ENCODE results near the gene CATSPER4.

Gene CATSPER4

DNA sequence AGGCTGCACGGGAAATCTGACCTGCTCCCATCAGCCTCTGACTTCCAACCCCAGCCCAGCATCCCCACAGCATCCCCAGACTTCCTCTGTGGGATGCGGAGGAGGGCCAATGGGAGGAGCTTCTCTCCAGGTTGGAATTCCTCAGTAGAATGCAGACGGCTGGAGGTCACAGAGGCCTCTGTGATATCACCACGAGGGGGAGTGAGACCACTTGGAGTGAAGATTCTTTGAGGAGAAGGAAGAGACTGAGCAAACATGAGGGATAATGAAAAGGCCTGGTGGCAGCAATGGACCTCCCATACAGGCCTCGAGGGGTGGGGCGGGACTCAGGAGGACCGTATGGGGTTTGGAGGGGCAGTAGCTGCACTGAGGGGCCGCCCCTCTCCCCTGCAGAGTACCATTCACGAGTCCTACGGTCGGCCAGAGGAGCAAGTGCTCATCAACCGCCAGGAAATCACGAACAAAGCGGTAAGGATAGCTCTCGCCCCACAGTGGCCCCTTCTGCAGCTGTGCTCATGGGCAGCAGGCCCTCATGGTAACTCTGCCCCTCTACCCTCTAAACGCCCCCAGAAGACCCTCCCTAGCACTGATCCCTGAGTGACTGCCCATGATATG is at the start of gene CATSPER4:
Gene CATSPER4, plus strand, starts transcription at position 230 of the 615 bp plus-strand sequence. Its CDS starts 26 bp downstream, at position 256.
- H3K4me3 Mint-ChIP-seq: no peak within 1 kb of the TSS
- H3K27me3 Mint-ChIP-seq (ENCODE audit: low read depth): peaks cover 11% of the 10 kb centered on the region
- peak within 1 kb of the TSS; percentile 11 for H3K27ac Mint-ChIP-seq

GRCh38 chr1:26142159-26142558 is 48.2 kb upstream of the CATSPER4 start:
- Mint-ChIP-seq H3K4me1 (ENCODE audit: low read depth) (peaks cover 10% of the 10 kb centered on the region), H3K36me3 (ENCODE audit: low read depth) (no peaks in the 10 kb centered on the region), H3K27me3 (ENCODE audit: low read depth) (peaks cover 10% of the 10 kb centered on the region), H3K9me3 (no peaks in the 10 kb centered on the region), H3K4me3 (no peak overlapping the region), H3K27ac (no peak overlapping the region)

More for the DNA sequence above, at the start of gene CATSPER4:
- peaks cover 2% of the 10 kb centered on the region for H3K36me3 Mint-ChIP-seq (ENCODE audit: low read depth)
- H3K9me3 Mint-ChIP-seq: no peaks in the 10 kb centered on the region
- H3K4me1 Mint-ChIP-seq (ENCODE audit: low read depth): peaks cover 22% of the 10 kb centered on the region

DNA sequence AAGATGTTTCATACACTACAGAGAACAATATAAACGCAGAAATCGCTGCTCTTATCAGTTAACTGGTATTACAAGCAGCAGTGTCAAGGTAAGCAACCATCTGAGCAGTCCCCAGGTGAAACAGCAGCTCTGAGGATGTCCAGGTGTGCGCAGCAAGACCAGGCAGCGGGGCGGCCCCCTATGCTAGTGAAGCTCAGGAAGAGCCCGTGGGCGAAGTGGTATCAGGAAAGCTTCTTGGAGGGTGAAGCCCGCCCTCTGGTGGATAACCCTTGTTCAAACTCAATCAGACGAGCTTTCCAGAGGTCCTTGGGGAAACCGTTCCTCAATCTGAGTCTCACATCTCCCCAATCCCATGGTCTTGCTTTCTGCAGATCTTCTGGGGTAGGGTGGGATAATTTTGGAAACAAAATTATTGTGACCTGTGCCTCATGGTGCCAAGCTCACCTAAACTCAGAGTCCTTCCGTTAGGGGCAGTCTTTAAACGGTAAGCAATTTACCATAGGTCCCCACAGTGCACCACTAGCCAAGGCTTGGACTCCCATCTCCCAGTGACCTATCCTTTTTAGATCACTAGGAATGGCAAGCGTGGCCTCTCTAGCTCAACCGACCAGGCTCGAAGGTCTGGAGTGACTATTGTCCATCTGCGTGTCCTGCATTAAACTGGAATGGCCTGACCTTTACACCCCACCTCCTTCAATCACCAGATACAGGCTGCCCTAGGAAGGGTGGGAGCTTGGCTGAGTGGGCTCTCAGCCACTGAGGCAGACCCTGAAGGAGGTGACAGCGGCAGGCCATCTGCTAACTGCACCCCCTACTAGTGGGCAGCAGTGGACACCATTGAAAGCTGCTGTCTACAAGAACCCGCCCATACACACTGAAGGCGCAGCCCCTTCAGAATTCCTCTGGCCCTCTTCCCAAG is 45.1 kb upstream of the CATSPER4 start:
- Mint-ChIP-seq H3K9me3 (no peaks in the 10 kb centered on the region), H3K27me3 (ENCODE audit: low read depth) (peaks cover 36% of the 10 kb centered on the region), H3K4me1 (ENCODE audit: low read depth) (peaks cover 3% of the 10 kb centered on the region), H3K27ac (no peak overlapping the region), H3K4me3 (peak overlapping the region; percentile 40), H3K36me3 (ENCODE audit: low read depth) (no peaks in the 10 kb centered on the region)

DNA sequence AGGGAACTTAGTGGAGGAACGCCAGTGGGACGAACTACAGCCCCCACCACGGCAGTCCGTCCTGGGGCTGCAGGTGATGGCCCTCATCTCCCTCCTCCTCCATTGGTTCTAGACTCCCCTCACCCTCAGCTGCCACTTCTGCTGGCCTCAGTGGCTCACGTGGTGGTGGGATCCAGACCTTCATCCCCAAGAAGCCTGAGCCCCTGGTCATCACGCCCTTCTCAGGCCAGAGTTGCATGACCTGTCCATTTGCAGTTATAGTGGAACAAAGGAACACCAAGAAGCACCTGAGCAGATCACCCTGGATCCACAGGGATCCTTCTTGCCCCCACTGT is 44.5 kb upstream of the CATSPER4 start:
- Mint-ChIP-seq H3K27me3 (ENCODE audit: low read depth) (peaks cover 36% of the 10 kb centered on the region), H3K9me3 (no peaks in the 10 kb centered on the region), H3K4me1 (ENCODE audit: low read depth) (peaks cover 3% of the 10 kb centered on the region), H3K27ac (no peak overlapping the region), H3K36me3 (ENCODE audit: low read depth) (no peaks in the 10 kb centered on the region), H3K4me3 (no peak overlapping the region)

GRCh38 chr1:26148887-26149286 is 41.5 kb upstream of the CATSPER4 start:
- Mint-ChIP-seq H3K4me1 (ENCODE audit: low read depth) (peaks cover 3% of the 10 kb centered on the region), H3K36me3 (ENCODE audit: low read depth) (no peaks in the 10 kb centered on the region), H3K4me3 (no peak overlapping the region), H3K27me3 (ENCODE audit: low read depth) (peaks cover 49% of the 10 kb centered on the region), H3K9me3 (no peaks in the 10 kb centered on the region), H3K27ac (no peak overlapping the region)

DNA sequence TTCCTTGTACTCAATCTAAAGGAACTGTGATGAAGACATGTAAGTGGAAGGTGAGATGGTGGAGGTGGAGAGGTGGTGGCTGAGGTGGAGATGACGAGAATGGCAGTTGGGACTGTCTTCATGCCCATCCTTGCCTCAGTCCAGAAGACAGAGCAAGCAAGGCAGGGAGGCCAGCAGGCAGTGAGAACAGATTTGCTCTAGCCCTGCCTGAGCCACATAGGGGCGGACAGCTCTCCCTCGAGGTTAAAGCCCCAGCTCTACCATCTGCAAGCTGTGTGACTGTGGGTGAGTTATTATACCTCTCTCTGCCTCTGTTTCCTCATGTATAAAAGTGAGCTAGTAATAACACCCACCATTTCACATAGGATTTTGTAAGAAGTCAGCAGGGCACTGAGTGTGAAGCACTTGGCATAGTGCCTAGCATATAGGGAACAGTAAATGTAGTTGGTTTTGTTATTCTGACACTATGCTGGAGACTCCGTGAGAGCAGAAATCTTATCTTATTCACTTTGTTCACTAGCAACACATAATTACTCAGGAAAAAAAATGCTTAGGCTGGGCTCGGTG is 36.4 kb upstream of the CATSPER4 start:
- Mint-ChIP-seq H3K27me3 (ENCODE audit: low read depth) (peaks cover 75% of the 10 kb centered on the region), H3K4me3 (no peak overlapping the region)

DNA sequence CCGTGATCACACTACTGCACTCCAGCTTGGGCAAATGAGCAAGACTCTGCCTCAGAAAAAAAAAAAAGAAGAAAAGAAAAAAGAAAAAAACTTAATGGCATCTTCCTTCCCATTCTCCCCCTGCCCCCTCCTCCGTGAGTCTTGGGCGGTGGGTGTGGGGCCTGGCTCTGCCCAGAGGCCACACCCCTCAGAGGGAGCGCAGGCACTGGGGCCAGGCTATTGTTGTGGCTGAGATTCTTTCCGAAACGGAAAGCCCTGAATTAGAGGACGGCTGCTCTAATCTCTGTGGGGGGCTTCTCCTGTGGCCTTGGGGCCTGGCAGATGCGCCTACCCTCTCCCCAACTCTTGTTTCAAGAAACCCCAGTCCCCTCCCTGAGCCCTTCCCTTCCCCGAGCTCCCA is 35.7 kb upstream of the CATSPER4 start:
- Mint-ChIP-seq H3K4me3 (no peak overlapping the region), H3K27ac (no peak overlapping the region), H3K9me3 (no peaks in the 10 kb centered on the region), H3K4me1 (ENCODE audit: low read depth) (peaks cover 2% of the 10 kb centered on the region), H3K36me3 (ENCODE audit: low read depth) (no peaks in the 10 kb centered on the region), H3K27me3 (ENCODE audit: low read depth) (peaks cover 77% of the 10 kb centered on the region)

More for the DNA sequence above, 36.4 kb upstream of the CATSPER4 start:
- H3K4me1 Mint-ChIP-seq (ENCODE audit: low read depth): peaks cover 2% of the 10 kb centered on the region
- H3K9me3 Mint-ChIP-seq: no peaks in the 10 kb centered on the region
- no peaks in the 10 kb centered on the region for H3K36me3 Mint-ChIP-seq (ENCODE audit: low read depth)
- no peak overlapping the region for H3K27ac Mint-ChIP-seq

DNA sequence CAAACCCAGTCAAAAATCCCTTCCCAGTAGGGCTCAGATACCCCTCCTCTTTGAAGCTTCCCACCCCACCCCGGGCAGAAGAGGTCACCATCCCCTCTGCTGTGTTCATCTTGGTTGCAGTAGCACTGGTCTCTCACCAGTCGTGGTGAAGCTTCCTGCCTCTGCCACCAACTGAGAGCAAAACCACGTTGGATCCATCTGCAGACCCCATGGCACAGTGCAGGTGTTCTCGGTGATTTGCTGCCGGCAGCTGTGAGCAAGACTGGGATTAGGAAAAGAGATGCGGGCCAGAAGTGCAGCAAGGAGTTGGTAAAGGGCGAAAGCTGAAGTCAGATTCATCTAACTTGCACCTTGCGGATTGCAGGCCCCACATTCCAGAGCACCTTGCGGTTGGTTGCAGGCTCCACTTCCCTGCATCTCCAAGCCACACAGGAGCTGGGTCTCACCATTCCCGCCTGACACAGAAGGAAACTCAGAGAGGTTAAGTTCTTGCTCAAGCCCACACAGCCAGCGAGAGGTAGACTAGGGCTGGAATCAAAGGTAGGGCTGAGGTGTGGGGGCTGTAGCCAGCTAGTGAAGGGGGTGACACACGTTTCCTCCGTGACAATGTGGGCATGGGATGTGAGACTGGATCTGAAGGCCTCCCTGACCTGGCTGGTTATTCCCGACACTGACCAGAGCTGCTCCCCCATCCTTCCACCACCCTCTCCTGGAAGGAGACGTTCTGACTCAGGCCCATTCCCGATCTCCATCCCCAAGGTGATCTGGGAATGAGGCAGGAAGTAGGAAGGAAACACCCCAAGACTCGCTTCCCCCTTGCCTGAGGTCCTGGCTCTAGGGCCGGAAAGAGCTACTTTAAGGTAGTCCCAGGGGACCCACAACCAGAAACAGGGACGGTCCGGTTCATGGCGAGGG is 34.8 kb upstream of the CATSPER4 start:
- Mint-ChIP-seq H3K27me3 (ENCODE audit: low read depth) (peaks cover 80% of the 10 kb centered on the region), H3K4me3 (no peak overlapping the region), H3K27ac (no peak overlapping the region), H3K36me3 (ENCODE audit: low read depth) (no peaks in the 10 kb centered on the region), H3K4me1 (ENCODE audit: low read depth) (peaks cover 2% of the 10 kb centered on the region), H3K9me3 (no peaks in the 10 kb centered on the region)

GRCh38 chr1:26156285-26157038 is 33.9 kb upstream of the CATSPER4 start:
- Mint-ChIP-seq H3K27me3 (ENCODE audit: low read depth) (peaks cover 82% of the 10 kb centered on the region), H3K4me3 (no peak overlapping the region), H3K36me3 (ENCODE audit: low read depth) (no peaks in the 10 kb centered on the region), H3K4me1 (ENCODE audit: low read depth) (peaks cover 3% of the 10 kb centered on the region), H3K9me3 (no peaks in the 10 kb centered on the region), H3K27ac (no peak overlapping the region)

GRCh38 chr1:26158271-26158907 is 32.0 kb upstream of the CATSPER4 start:
- no peaks in the 10 kb centered on the region for H3K36me3 Mint-ChIP-seq (ENCODE audit: low read depth)
- no peaks in the 10 kb centered on the region for H3K9me3 Mint-ChIP-seq
- peaks cover 86% of the 10 kb centered on the region for H3K27me3 Mint-ChIP-seq (ENCODE audit: low read depth)
- H3K4me1 Mint-ChIP-seq (ENCODE audit: low read depth): peaks cover 5% of the 10 kb centered on the region
- no peak overlapping the region for H3K4me3 Mint-ChIP-seq
- H3K27ac Mint-ChIP-seq: no peak overlapping the region

DNA sequence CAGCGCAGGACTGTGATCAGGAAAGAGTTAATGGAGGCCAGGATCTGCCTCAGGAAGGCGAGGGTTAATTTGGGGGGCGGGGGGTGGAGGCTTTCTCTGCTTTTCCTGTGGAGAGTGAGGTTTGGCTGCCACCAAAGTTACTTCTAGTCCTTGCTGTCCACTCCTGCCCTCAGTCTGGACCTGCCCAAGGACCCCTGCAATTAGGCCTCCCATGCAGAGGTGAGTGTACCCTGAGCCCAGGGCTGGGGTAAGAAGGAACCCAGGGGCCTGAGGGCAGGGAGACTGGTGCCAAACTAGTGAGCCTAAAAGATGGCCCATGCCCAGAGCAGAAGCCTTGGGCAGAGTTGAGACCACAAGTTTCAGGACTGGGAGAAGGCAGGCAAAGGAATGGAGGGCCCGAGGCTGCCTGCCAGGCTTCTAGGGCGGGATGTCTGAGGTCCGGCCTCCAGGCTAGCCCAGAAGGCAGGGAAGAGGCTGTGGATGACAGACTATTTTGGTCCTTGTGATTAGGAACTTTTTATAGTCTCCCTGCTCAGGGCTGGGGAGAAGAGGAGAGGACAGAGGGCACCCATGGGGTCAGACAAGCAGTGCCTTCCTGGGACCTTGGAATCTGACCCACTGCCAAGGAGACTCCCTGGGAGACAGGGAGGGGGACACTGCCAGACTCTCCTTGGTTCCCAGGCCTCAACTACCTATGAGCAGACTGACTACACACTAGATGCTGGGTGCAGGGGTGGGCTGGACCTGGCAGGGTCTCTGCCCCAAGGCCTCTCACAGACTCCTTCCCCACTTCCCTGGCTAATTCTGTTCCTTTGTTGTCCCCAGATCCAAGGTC is 31.3 kb upstream of the CATSPER4 start, which contains the start of gene FAM110D:
Gene FAM110D, plus strand, starts transcription at position 172 of the 835 bp plus-strand sequence. CDS start 2,213 bp downstream, outside the sequence.
- no peaks in the 10 kb centered on the region for H3K36me3 Mint-ChIP-seq (ENCODE audit: low read depth)
- peaks cover 84% of the 10 kb centered on the region for H3K27me3 Mint-ChIP-seq (ENCODE audit: low read depth)
- peaks cover 9% of the 10 kb centered on the region for H3K4me1 Mint-ChIP-seq (ENCODE audit: low read depth)
- no peaks in the 10 kb centered on the region for H3K9me3 Mint-ChIP-seq
- no peak within 1 kb of the TSS for H3K4me3 Mint-ChIP-seq
- no peak within 1 kb of the TSS for H3K27ac Mint-ChIP-seq

DNA sequence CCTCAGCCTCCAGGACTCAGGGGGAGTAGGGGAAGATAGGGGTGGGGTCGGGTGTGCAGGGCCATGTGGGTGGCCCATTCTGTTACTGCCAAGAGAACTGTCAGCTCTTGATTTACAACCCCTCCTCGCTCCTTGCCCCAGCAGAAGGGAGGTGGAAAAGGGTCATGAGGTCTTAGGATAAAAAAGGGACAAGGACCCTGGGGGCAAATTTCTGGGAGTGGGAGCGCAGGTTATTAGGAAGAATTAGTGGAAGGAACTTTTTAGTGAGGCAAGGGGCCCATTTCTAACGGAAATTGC is 30.7 kb upstream of the CATSPER4 start:
- H3K4me3 Mint-ChIP-seq: no peak overlapping the region
- H3K4me1 Mint-ChIP-seq (ENCODE audit: low read depth): peaks cover 9% of the 10 kb centered on the region
- no peaks in the 10 kb centered on the region for H3K9me3 Mint-ChIP-seq
- no peak overlapping the region for H3K27ac Mint-ChIP-seq
- H3K36me3 Mint-ChIP-seq (ENCODE audit: low read depth): no peaks in the 10 kb centered on the region
- H3K27me3 Mint-ChIP-seq (ENCODE audit: low read depth): peaks cover 81% of the 10 kb centered on the region

Measured in T-helper 1 cell treated with Interleukin-12 subunit alpha and Interleukin-12 subunit beta and Interleukin-4 antibody, amounts not matched to agents 30 μg/mL and 1 μg/mL, for 36 hours (primary cell).